Measurements from ENCODE around the gene NIT2. TPM values are rescaled to one million over a fixed set of nuclear protein-coding genes. Genes with fewer than 3 reads are reported as not detected.
"Not testable (repeated sequence)": the region's sequence is repeated elsewhere in the genome, so short reads cannot be mapped to it uniquely, and the experiment has no call there.

Gene NIT2
- total and polyA plus RNA-seq, 2 experiments from 2014 or later: 35.6 to 84.0 TPM

DNA sequence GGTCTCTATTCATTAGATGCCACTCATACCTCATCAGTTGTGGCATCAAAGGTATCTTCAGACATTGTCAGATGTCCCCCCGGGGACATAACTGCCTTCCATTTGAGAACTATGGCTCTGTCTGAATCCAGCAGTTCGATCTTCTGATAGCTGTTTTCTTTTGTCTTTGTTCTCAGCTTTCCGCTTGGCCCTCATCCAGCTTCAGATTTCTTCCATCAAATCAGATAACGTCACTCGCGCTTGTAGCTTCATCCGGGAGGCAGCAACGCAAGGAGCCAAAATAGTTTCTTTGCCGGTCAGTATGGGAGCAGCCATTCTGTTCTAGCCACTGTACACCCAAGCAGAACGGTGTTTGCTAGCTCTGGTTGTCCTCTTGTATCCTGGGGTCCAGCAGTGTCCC lies 4.4 kb downstream of the NIT2 start:
- no peak for TF ChIP-seq EZH2 (IDR thresholded peaks at IDR 0.05; ENCODE audit: insufficient read depth, poor library complexity, severe bottlenecking)
- no peak for TF ChIP-seq EZH2phosphoT487 (IDR thresholded peaks at IDR 0.05; ENCODE audit: insufficient read depth, low read depth)
- H3K9me3 ChIP-seq (ENCODE audit: low read depth): peaks cover 4% of the 10 kb centered on the region
- H3K9ac ChIP-seq: no peak overlapping the region
- no peaks in the 10 kb centered on the region for H3K4me1 ChIP-seq (ENCODE audit: insufficient read depth)
- no peak overlapping the region for H3K27ac ChIP-seq
- H4K20me1 ChIP-seq (ENCODE audit: insufficient read depth): no peaks in the 10 kb centered on the region
- H3K79me2 ChIP-seq (ENCODE audit: insufficient read depth): no peaks in the 10 kb centered on the region; the same call in 1 of the 2 replicates
- H3K4me2 ChIP-seq (ENCODE audit: unreplicated experiment): no peak overlapping the region
- 89 to 91% methylated on average over 10 of the region's 10 CpGs for WGBS, 2 experiments (ENCODE audit: low coverage in 1 of 2, low lambda C conversion rate in 2 of 2, missing lambda C conversion rate in 2 of 2)
- H3F3A ChIP-seq (ENCODE audit: insufficient read depth): no peaks in the 10 kb centered on the region
- no peak overlapping the region for H2AFZ ChIP-seq
- H3K27me3 ChIP-seq (replicated peaks; ENCODE audit: insufficient read depth): no peaks in the 10 kb centered on the region
- in situ Hi-C loops (cut with MboI): no loop called here
- H3K36me3 ChIP-seq (ENCODE audit: low read depth): peaks cover 34% of the 10 kb centered on the region
- DNase-seq: no peak
- H3K4me3 ChIP-seq: no peak overlapping the region
- H3K9me2 ChIP-seq (ENCODE audit: insufficient read depth): no peaks in the 10 kb centered on the region

- in situ Hi-C loops (cut with MboI): no loop called here
- Histone ChIP-seq H3K79me2 (ENCODE audit: insufficient read depth) (no peaks in the 10 kb centered on the region; the same call in 1 of the 2 replicates), H3K9me3 (ENCODE audit: low read depth) (peaks cover 4% of the 10 kb centered on the region), H3F3A (ENCODE audit: insufficient read depth) (no peaks in the 10 kb centered on the region), H4K20me1 (ENCODE audit: insufficient read depth) (no peaks in the 10 kb centered on the region), H3K4me1 (ENCODE audit: insufficient read depth) (no peaks in the 10 kb centered on the region), H3K27ac (no peak overlapping the region), H3K4me2 (ENCODE audit: unreplicated experiment) (no peak overlapping the region), H3K27me3 (replicated peaks; ENCODE audit: insufficient read depth) (no peaks in the 10 kb centered on the region), H3K36me3 (ENCODE audit: low read depth) (peaks cover 34% of the 10 kb centered on the region), H2AFZ (no peak overlapping the region), H3K9me2 (ENCODE audit: insufficient read depth) (no peaks in the 10 kb centered on the region), H3K4me3 (no peak overlapping the region), H3K9ac (no peak overlapping the region)
- DNase-seq: no peak
- 95 to 96% methylated on average over 5 of the region's 5 CpGs for WGBS, 2 experiments (ENCODE audit: low coverage in 1 of 2, low lambda C conversion rate in 2 of 2, missing lambda C conversion rate in 2 of 2)
- TF ChIP-seq EZH2 (IDR thresholded peaks at IDR 0.05; ENCODE audit: insufficient read depth, poor library complexity, severe bottlenecking) (no peak), EZH2phosphoT487 (IDR thresholded peaks at IDR 0.05; ENCODE audit: insufficient read depth, low read depth) (no peak)
Observed at GRCh38 chr3:100339786-100340185, 5.2 kb downstream of the NIT2 start.

GRCh38 chr3:100340527-100340926 lies 6.0 kb downstream of the NIT2 start:
- Histone ChIP-seq H2AFZ (no peak overlapping the region), H3K9me2 (ENCODE audit: insufficient read depth) (no peaks in the 10 kb centered on the region), H3K4me1 (ENCODE audit: insufficient read depth) (no peaks in the 10 kb centered on the region), H3K9me3 (ENCODE audit: low read depth) (peaks cover 4% of the 10 kb centered on the region), H3K36me3 (ENCODE audit: low read depth) (peaks cover 37% of the 10 kb centered on the region), H3K79me2 (ENCODE audit: insufficient read depth) (no peaks in the 10 kb centered on the region), H4K20me1 (ENCODE audit: insufficient read depth) (no peaks in the 10 kb centered on the region), H3K9ac (no peak overlapping the region), H3F3A (ENCODE audit: insufficient read depth) (no peaks in the 10 kb centered on the region), H3K27me3 (replicated peaks; ENCODE audit: insufficient read depth) (no peaks in the 10 kb centered on the region), H3K27ac (no peak overlapping the region), H3K4me3 (no peak overlapping the region), H3K4me2 (ENCODE audit: unreplicated experiment) (no peak overlapping the region)
- TF ChIP-seq EZH2 (IDR thresholded peaks at IDR 0.05; ENCODE audit: insufficient read depth, poor library complexity, severe bottlenecking): no peak
- in situ Hi-C loops (cut with MboI): no loop called here
- DNase-seq: no peak
- 97 to 100% methylated on average over 1 of the region's 1 CpG for WGBS, 2 experiments (ENCODE audit: low coverage in 1 of 2, low lambda C conversion rate in 2 of 2, missing lambda C conversion rate in 2 of 2)

DNA sequence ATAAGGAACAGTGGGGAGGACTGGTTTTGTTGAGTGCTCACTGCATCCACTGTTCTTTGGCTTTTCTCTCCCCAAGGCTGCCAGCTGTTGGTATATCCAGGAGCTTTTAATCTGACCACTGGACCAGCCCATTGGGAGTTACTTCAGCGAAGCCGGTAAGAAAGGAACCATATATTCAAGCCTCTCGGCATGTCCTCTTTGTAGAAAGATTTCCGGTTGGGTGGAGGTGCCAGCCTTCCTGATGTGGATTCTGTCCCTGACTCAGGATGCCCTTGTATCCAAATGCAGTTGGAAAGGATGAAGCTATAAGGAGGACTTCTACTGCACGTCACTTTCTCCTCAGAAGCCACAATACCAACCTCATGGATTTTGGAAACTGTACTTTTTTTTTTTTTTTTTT lies 14.2 kb downstream of the NIT2 start:
- H3F3A ChIP-seq (ENCODE audit: insufficient read depth): no peaks in the 10 kb centered on the region
- no peaks in the 10 kb centered on the region for H3K9me2 ChIP-seq (ENCODE audit: insufficient read depth)
- H3K27me3 ChIP-seq (replicated peaks; ENCODE audit: insufficient read depth): no peaks in the 10 kb centered on the region
- H3K4me2 ChIP-seq (ENCODE audit: unreplicated experiment): no peak overlapping the region
- H3K4me1 ChIP-seq (ENCODE audit: insufficient read depth): no peaks in the 10 kb centered on the region
- H3K79me2 ChIP-seq (ENCODE audit: insufficient read depth): no peaks in the 10 kb centered on the region
- H2AFZ ChIP-seq: no peak overlapping the region
- TF ChIP-seq EZH2phosphoT487 (IDR thresholded peaks at IDR 0.05; ENCODE audit: insufficient read depth, low read depth) (no peak), EZH2 (IDR thresholded peaks at IDR 0.05; ENCODE audit: insufficient read depth, poor library complexity, severe bottlenecking) (no peak)
- no peak overlapping the region for H3K9ac ChIP-seq
- no peak overlapping the region for H3K4me3 ChIP-seq
- peaks cover 23% of the 10 kb centered on the region; the same call in 1 of the 2 replicates for H3K36me3 ChIP-seq (ENCODE audit: low read depth)
- no peak overlapping the region for H3K27ac ChIP-seq
- no peaks in the 10 kb centered on the region for H4K20me1 ChIP-seq (ENCODE audit: insufficient read depth)
- 96% methylated on average over 5 of the region's 5 CpGs for WGBS, 2 experiments (ENCODE audit: low coverage in 1 of 2, low lambda C conversion rate in 2 of 2, missing lambda C conversion rate in 2 of 2)
- in situ Hi-C loops (cut with MboI): no loop called here
- no peaks in the 10 kb centered on the region for H3K9me3 ChIP-seq (ENCODE audit: low read depth)
- DNase-seq: no peak

- WGBS, 2 experiments (ENCODE audit: low coverage in 1 of 2, low lambda C conversion rate in 2 of 2, missing lambda C conversion rate in 2 of 2): 88 to 93% methylated on average over 2 of the region's 2 CpGs
- H3K27me3 ChIP-seq (replicated peaks; ENCODE audit: insufficient read depth); H3K27ac ChIP-seq; H3K9ac ChIP-seq; DNase-seq; H3F3A ChIP-seq (ENCODE audit: insufficient read depth); H3K79me2 ChIP-seq (ENCODE audit: insufficient read depth); H3K9me2 ChIP-seq (ENCODE audit: insufficient read depth); in situ Hi-C loops (cut with MboI); H3K4me1 ChIP-seq (ENCODE audit: insufficient read depth); H3K4me3 ChIP-seq; H3K9me3 ChIP-seq (ENCODE audit: low read depth); H2AFZ ChIP-seq; H3K4me2 ChIP-seq (ENCODE audit: unreplicated experiment); H4K20me1 ChIP-seq (ENCODE audit: insufficient read depth): not testable (repeated sequence)
- H3K36me3 ChIP-seq (ENCODE audit: low read depth): 0 out of 2 replicates have a peak, but pooled peaks cover 18% of the 10 kb centered on the region
Observed at GRCh38 chr3:100351770-100352169, 17.2 kb downstream of the NIT2 start.
